Activated CD4-positive, alpha-beta T cell treated with anti-CD3 and anti-CD28 coated beads for 24 hours (primary cell): ENCODE data around the gene TENT5A.
A peak's percentile ranks its signal among the peaks of the same experiment; 100 is the strongest.

ENCODE experiments used
- DNase-seq, 2 donors: peaks; one replicate each; pipeline ENCODE4 v3.0.0-alpha.2; 2020; ENCODE audit warnings: low read depth in 2 of 2

The TENT5A gene

GRCh38 chr6:81771097-81771496 lies 18.6 kb upstream of the TENT5A start:
- DNase-seq = no peak

- no peak for DNase-seq
These were observed 17.9 kb upstream of the TENT5A start for GRCh38 chr6:81770381-81770780.

GRCh38 chr6:81769824-81770223 lies 17.3 kb upstream of the TENT5A start:
- DNase-seq = no peak

GRCh38 chr6:81768150-81768942 lies 15.9 kb upstream of the TENT5A start:
- no peak for DNase-seq

GRCh38 chr6:81767163-81767891 lies 14.8 kb upstream of the TENT5A start:
- no peak for DNase-seq

GRCh38 chr6:81766482-81767069 lies 14.1 kb upstream of the TENT5A start:
- DNase-seq = no peak

- no peak for DNase-seq
These were observed 12.1 kb upstream of the TENT5A start for GRCh38 chr6:81764531-81764930.

GRCh38 chr6:81763968-81764367 lies 11.5 kb upstream of the TENT5A start:
- no peak for DNase-seq

- DNase-seq = no peak
These were observed 10.6 kb upstream of the TENT5A start for GRCh38 chr6:81763051-81763450.

GRCh38 chr6:81762606-81763005 lies 10.1 kb upstream of the TENT5A start:
- no peak for DNase-seq

- DNase-seq = no peak
These were observed 9.7 kb upstream of the TENT5A start for GRCh38 chr6:81762132-81762531.

- DNase-seq = no peak
These were observed 8.7 kb upstream of the TENT5A start for GRCh38 chr6:81761197-81761596.

GRCh38 chr6:81759782-81760181 lies 7.3 kb upstream of the TENT5A start:
- no peak for DNase-seq

GRCh38 chr6:81758221-81758620 lies 5.7 kb upstream of the TENT5A start:
- no peak for DNase-seq

- no peak for DNase-seq
These were observed 4.2 kb upstream of the TENT5A start for GRCh38 chr6:81756690-81757089.

- DNase-seq = no peak
These were observed 3.1 kb upstream of the TENT5A start for GRCh38 chr6:81755551-81755950.

GRCh38 chr6:81754906-81755305 lies 2.4 kb upstream of the TENT5A start:
- no peak for DNase-seq

- DNase-seq = peak; percentile 80 to 83
These were observed 1.5 kb upstream of the TENT5A start for GRCh38 chr6:81753711-81754577.

GRCh38 chr6:81752921-81753710 lies 635 bp upstream of the TENT5A start:
- peak; percentile 18 to 26 for DNase-seq

- no peak for DNase-seq
These were observed 945 bp downstream of the TENT5A start for GRCh38 chr6:81751388-81752083.
